ENCODE data around the gene PGR.

DNA sequence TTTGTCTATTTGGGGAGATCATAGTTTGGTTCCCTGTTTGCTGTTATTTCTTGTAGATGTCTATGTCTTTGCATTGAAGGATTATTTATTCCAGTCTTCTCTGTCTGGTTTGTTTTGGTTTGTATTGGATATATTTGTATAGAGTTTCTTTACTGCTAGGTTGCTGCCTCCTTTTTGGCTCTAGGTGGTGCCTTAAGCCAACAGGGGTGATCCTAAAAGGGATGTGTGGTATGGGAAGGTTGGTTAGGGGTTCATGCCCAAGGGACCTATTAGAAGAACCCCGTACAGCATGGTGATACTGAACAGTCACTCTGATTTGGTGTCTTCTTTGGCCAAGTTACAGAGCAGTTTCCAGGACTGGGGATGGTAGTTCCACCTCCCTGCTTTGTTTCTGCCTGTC is 36.4 kb upstream of the PGR start:
- TF ChIP-seq CTCF (IDR thresholded peaks at IDR 0.05; ENCODE audit: insufficient read depth, low read length, poor library complexity, severe bottlenecking) (no peak), EZH2phosphoT487 (conservative IDR thresholded peaks at IDR 0.05; ENCODE audit: low read length) (no peak)

Data from SU-DHL-6 (cell line).